UCSD-AML1 (cell line): ENCODE measurements around the gene ZNF35.
"Not testable (repeated sequence)": the region's sequence is repeated elsewhere in the genome, so short reads cannot be mapped to it uniquely, and the experiment has no call there.

Experiments
- DNase-seq: peaks from one replicate; lab custom pipeline; 2025; ENCODE audit not compliant: unreplicated experiment; lab: John Stamatoyannopoulos, UW

Gene ZNF35

DNA sequence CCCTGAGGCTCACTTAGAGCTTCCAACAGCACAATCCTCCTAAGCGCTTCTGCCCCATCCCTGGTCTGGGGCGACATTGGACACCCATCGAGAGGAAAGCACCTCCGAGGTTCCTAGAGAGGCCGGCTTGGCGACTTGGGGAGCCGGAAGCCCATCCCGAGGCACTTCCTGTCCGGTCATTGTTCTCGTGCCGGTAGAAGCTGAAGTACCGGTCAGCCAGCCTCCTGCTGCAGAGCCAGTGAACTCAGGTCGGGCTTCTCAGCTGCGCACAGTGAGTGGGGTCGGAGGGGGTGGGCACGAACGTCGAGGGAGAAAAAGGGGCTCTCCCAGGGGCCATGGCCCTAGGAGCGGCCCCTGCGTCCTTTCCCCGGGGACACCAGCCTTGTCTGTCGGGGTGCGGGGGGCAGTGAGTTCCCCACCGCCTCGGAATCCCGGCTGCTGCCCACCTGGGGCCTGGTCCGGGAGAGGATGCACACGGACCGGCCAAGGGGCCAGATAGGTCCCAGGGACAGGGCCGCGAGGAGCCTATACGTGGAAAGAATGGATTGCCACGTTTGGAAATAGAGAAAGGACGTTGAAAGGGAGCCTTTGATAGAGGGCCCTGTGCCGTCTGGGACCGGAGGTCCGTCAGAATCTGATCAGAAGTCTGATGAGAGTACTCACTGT, at the start of gene ZNF35:
Gene ZNF35, plus strand, starts transcription at position 169 of the 666 bp plus-strand sequence. CDS start 2,336 bp downstream, outside the sequence.
- peak; percentile 77 for DNase-seq

GRCh38 chr3:44601749-44602148, 46.8 kb upstream of the ZNF35 start:
- no peak for DNase-seq

DNA sequence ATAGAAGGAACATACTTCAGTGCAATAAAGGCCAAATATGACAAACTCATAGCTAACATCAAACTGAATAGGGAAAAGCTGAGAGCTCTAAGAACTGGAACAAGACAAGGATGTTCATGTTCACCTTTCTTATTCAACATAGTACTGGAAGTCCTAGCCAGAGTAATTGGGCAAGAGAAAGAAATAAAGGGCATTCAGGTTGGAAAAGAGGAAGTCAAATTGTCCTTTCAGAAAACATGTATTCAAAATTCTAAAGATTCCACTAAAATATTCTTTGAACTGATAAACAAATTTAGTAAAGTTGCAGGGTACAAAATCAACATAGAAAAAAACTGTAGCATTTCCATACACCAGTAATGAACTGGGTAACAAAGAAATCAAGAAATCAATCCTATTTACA, 35.9 kb upstream of the ZNF35 start:
- no peak for DNase-seq

GRCh38 chr3:44624749-44625480, 23.6 kb upstream of the ZNF35 start, which contains the start of gene ZNF197:
ZNF197 (plus strand) TSS chr3:44625036; CDS start chr3:44629155, 4,119 bp downstream.
- DNase-seq = peak; percentile 85

DNA sequence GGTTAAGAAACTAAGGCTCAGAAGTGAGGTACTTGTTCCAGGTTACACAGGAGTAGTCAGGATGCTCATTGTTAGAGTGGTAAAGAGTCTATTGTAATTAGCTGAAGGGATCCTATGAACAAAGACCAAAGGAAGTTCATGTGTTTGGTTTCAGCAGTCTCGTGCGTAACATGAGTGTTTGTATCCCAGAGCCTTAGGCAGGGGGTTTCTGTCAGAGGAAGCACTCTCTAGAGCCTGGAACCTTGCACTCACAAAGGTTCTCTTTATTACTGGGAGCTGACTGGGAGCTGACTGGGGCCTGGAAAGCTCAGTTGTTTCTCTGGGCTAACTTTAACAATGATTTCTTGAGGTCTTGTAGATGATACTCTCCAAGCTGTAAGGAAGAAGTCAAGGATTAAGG, 19.8 kb upstream of the ZNF35 start:
- DNase-seq = no peak

- no peak for DNase-seq
These were observed 16.3 kb upstream of the ZNF35 start for GRCh38 chr3:44632193-44632592.

GRCh38 chr3:44642337-44642736, 6.2 kb upstream of the ZNF35 start:
- DNase-seq = no peak

DNA sequence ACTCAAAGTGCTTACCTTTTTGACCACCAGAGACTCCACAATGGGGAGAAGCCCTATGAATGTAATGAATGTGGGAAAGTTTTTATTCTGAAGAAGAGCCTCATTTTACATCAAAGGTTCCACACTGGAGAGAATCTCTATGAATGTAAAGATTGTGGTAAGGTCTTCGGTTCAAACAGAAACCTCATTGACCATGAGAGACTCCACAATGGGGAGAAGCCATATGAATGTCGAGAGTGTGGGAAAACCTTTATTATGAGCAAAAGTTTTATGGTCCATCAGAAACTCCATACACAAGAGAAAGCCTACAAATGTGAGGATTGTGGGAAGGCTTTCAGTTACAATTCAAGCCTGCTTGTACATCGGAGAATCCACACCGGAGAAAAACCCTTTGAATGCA, 5.5 kb upstream of the ZNF35 start:
- no peak for DNase-seq

DNA sequence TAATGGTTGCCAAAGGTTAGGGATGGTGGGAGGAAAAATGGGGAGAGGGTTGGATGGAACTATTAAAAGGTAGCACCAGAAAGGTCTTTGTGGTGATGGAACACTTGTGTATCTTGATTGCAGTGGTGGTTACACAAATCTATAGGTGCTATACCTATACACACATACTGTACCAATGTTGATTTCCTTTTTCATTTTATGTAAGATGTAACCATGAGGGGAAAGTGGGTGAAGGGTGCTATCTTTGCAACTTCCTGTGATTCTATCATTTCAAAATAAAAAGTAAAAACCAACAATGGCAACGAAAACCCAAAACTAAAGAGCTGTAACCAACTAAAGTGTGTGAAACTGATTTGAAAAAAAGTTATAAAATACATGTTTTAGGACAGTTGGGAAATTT, 761 bp upstream of the ZNF35 start:
- no peak for DNase-seq

DNA sequence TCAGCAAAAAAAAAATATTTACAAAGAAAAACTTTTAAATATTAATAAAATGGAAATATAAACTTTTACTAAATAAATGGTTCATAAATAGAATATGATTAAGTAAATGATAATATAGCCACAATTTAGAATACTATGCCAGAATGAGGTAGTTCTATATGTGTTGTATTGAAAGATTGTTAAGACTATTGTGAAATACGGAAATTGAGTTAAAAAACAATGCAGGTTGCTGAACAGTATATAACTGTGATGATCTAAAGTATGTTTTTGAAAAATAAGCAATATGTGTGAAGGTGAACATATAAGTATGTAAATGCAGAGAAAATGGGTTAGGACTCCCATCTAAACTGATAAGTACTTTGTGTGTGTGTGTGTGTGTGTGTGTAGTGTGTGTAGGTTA, 1.2 kb downstream of the ZNF35 start:
- no peak for DNase-seq

DNA sequence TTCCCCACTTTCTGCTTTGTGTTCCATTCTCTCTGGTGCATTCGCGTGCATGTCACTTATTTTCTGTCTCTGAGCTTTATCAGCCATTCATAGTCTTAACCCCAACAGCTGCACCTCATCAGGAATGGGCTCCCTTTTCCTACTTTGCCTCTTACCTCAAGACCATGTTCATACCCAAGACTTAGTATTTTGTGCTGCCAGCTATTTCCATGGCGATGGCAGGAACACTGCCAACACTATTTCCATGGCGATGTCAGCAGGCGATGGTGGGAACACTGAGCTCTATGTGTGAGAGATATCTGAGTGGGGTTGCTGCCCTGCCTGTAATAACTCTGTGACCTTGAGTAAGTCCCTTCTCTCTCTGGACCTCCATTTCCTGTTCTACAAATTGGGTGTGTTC, 5.5 kb downstream of the ZNF35 start:
- no peak for DNase-seq

DNA sequence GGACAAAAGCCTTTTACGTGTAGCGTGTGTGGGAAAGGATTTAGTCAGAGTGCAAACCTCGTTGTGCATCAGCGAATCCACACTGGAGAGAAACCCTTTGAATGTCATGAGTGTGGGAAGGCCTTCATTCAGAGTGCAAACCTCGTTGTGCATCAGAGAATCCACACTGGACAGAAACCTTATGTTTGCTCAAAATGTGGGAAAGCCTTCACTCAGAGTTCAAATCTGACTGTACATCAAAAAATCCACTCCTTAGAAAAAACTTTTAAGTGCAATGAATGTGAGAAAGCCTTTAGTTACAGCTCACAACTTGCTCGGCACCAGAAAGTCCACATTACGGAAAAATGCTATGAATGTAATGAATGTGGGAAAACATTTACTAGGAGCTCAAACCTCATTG, 10.5 kb downstream of the ZNF35 start:
- DNase-seq = no peak

- no peak for DNase-seq
These were observed 10.9 kb downstream of the ZNF35 start for GRCh38 chr3:44659434-44659833.

DNA sequence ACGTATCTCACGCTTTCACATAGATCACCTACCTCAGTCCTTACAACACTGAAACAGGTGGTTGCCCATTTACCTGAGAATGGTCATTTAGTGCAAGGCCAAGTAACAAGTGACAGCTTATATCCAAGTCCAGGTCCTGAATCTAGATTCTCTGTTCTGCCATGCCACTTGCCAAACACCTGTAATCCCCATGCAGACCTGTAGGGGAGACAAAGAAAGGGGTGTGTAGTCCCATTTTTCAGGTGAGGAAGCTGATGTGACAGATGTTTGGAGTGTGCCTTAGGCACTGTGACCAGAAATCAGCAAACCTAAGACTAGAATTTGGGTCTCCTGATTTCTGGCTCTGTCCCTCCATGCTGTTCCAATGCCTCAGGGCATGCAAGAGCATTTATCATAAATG, 12.7 kb downstream of the ZNF35 start:
- DNase-seq = no peak

- no peak for DNase-seq
These were observed 16.6 kb downstream of the ZNF35 start for GRCh38 chr3:44665173-44665572.

GRCh38 chr3:44666346-44666745, 17.8 kb downstream of the ZNF35 start:
- no peak for DNase-seq

DNA sequence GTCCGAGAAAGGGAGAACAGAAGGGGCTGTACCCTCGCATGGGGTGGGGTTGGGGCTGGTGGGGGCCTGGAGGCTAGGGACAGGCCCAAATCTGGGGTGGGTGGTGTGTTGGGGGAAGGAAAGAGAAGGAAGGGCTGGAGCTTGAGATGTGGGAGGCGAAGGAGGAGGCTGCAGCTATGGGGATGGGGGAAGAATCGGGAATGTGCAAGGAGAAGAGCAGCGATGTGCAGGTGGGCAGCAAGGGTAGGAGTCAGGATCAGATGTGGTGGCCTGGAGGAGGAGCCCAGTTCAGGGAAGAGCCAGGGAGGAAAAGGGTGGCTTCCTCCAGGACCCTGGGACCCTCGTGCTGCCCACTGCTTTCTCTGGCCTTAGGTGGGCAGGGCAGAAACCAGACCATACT, 21.2 kb downstream of the ZNF35 start:
- no peak for DNase-seq

- not testable (repeated sequence) for DNase-seq
These were observed 24.9 kb downstream of the ZNF35 start for GRCh38 chr3:44673466-44673865.

- DNase-seq = no peak
These were observed 25.7 kb downstream of the ZNF35 start for GRCh38 chr3:44674211-44674610.

DNA sequence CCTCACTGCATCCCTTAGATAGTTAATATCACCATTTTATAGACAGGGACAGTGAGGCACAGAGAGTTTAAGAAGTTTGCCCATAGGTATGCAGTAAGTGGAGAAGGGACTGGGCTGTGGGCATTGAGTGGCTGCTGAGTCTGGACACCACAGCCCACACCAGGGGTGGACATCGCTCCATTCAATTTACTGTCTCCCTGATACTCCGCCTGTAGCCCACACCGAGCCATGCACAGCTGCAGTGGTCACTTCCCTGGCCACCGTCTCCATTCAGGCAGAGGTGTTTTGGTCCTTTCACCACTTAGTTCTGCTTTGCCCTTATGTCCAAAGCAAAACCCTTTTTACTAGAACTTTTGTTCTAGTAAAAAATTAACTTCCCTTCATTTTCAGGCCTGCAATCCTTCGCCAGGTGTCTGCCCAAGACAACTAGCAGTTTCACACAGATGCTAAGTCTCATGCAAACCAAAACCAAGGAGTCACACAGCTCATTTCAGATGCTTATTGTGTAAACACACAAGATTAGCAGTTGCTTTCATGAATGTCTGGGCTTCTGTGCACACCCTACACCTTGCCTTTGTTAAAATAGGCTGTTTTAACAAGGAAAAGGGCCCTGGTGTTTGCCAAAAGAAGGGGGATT, 30.1 kb downstream of the ZNF35 start:
- no peak for DNase-seq

DNA sequence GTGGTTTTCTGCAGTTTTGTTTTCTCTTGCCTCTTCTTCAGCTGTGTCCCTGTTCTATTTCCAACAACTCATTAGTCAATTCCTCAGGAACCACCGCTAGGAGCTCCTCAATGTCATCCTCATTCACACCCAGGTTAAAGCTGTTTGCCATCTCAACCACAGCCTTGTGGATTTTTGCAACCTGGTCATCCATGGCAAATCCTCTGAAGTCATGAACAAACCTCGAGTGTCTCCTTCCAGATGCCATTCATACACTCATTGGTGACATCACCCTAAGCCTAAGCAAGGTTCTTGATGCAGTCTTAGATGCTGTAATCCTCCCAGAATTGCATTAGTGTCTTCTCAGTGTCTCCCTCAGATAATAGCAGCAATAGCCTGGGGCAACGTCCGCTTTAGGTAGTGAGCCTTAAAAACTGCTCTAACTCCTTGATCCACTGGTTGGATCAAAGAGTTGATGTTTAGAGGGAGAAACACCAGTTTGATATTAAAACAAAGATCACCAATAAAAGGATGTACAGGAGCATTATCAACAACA, 32.5 kb downstream of the ZNF35 start:
- no peak for DNase-seq
